ENCODE results near the gene PAN2.
A peak's percentile ranks its signal among the peaks of the same experiment; 100 is the strongest.
"Not testable (repeated sequence)": the region's sequence is repeated elsewhere in the genome, so short reads cannot be mapped to it uniquely, and the experiment has no call there.

The PAN2 gene

GRCh38 chr12:56346675-56347074 lies 12.9 kb upstream of the PAN2 start:
- no peak for DNase-seq

DNA sequence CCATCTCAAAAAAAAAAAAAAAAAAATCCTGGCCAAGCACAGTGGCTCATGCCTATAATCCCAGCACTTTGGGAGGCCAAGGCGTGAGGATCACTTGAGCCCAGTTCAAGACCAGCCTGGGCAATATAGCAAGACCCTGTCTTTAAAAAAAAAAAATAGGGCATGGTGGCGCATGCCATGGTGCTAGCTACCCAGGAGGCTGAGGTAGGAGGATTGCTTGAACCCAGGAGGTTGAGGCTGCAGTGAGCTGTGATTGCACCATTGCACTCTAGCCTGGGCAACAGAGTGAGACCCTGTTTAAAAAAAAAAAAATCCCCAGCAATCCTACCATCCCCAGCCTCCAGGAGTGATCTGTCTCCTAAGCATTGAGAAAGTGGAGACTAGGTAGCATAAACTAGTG lies 8.5 kb upstream of the PAN2 start:
- DNase-seq = not testable (repeated sequence)

DNA sequence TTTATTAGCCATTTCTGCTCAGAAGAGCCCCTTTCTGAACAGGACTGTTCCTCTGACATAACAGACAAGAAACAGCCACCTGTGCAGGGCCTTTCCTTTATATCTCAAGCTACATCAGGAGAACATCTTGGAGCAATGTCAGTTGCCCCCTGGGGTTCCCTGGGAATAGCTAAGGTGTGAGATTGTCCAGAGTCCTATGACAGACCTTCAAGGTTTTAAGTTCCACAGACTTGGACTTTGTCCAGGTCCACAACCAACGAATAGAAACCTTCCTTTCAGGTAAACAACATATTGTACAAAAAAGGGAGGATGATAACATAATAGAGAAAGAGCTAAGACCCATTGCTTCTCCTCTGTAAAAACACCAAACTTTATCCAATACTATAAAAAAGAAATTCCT lies 7.8 kb upstream of the PAN2 start:
- DNase-seq = no peak

DNA sequence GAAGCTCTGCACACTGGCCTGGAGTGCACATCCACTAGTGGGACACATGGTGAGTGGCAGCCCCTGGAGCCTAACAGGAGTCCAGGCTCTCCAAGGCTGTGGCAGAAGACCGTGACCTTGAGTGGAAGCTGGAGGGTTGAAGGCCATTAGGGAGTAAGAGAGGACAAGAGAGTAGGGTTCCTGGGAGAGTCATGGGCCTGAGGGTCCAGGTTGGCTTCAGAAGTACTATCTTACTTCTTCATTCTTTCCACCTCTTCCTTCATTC lies 5.3 kb upstream of the PAN2 start:
- no peak for DNase-seq

DNA sequence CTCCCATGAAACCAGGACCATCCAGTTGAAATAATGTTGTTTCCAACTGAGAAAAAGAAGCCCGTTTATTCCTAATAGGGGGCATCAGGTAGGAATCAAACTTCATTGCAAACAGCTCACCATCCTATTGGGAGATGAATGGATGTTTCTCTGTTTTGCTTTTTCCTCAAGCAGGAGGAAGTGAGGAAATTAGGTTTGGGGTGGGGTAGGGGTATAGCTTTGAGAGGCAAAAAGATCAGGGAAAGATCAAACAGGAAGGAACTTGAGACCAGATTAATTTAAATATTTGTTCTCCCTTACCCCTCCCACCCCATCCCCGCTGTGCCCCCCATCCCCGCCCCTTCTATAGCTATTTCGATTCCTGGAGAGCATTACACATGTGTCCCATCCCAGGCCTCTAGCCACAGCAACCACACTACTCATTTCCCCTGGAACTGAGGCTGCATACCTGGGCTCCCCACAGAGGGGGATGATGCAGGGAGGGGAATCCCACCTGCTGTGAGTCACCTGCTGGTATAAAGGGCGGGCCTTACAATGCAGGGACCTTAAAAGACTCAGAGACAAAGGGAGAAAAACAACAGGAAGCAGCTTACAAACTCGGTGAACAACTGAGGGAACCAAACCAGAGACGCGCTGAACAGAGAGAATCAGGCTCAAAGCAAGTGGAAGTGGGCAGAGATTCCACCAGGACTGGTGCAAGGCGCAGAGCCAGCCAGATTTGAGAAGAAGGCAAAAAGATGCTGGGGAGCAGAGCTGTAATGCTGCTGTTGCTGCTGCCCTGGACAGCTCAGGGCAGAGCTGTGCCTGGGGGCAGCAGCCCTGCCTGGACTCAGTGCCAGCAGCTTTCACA lies 4.7 kb upstream of the PAN2 start, which contains the start of gene IL23A:
IL23A (plus strand) TSS at position 577 of the 850 bp plus-strand sequence; CDS start at position 738, 161 bp downstream.
- DNase-seq = no peak

- no peak for DNase-seq
Measured at GRCh38 chr12:56337753-56338251, 4.0 kb upstream of the PAN2 start.

- DNase-seq = no peak
Measured at GRCh38 chr12:56336361-56337167, 2.8 kb upstream of the PAN2 start.

- not testable (repeated sequence) for DNase-seq
Measured at GRCh38 chr12:56335527-56335926, 1.7 kb upstream of the PAN2 start.

GRCh38 chr12:56334490-56334793 lies 642 bp upstream of the PAN2 start:
- no peak for DNase-seq

DNA sequence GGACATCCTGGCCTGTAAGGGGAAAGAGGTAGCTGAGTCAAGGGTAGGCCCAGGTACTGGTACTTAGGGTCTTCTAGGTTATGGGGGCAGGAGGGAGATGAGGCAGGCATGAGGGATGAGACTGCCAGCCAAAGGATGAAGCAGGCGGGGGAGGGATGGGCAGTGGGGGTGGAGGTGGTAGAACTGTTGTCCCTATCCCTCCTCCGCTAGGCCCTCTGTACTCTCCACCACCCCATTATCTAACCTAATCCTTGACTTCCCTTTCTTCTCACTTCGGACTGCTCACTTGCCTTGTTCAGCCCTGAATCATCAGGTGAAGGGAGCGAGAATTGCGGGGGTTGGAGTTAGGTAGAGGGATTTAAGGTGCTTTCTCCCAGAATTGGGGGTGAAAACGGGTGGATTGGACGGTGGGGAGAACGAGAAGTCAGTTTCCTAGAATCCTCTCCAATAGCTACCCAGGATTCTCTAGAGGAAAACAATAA lies 562 bp downstream of the PAN2 start:
- no peak for DNase-seq

DNA sequence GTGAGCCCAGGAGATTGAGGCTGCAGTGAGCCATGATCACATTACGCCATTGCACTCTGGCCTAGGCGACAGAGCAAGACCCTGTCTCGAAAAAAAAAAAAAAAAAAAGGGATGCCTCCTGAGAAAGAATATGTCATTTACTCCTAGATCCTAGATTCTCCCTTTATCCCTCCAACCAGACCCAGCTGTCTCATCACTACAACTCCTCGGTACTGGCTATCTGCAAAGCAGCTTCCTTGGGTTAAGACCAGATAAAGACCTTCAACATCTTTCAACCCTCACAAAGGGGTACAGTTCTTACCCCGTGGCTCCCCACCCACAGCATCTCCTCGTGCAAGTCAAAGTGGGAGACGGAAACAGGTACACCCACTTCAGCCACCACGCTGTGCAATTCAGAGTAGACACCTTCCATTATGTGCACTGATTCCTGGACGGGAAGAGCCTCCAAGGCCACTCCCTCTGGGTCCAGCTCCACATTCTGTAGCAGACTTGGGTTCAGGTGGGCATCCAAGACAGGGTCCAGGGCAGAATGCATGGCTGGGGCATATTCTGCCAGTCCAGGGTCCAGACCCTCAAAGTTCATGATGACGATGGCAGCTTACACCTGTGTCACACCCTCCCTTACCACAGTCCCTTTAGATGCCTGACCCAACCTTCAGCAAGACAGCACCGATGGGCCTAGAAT lies 1.1 kb downstream of the PAN2 start:
- no peak for DNase-seq

DNA sequence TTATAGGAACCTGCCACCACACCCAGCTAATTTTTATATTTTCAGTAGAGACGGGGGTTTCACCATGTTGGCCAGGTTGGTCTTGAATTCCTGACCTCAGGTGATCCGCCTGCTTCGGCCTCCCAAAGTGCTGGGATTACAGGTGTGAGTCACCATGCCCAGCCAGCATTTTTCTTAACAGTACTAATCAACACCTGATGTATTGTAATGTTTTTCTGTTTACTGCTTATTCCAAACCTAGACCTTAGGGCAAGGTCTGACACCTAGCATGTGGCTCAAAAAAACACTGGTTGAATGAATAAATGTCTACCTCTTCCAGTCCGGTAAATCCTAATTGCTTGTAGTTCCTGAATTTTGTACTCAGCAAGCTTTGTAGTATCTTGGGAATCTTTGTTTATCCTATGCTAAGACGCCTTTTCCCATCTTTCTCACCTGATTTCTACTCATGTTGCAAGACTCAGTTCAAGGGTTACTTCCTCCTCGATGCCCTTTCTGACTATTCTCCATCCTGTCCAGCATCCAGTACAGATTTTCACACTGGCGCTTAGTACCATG lies 2.8 kb downstream of the PAN2 start:
- no peak for DNase-seq

- DNase-seq = no peak
Measured at GRCh38 chr12:56326533-56326932, 7.3 kb downstream of the PAN2 start.

DNA sequence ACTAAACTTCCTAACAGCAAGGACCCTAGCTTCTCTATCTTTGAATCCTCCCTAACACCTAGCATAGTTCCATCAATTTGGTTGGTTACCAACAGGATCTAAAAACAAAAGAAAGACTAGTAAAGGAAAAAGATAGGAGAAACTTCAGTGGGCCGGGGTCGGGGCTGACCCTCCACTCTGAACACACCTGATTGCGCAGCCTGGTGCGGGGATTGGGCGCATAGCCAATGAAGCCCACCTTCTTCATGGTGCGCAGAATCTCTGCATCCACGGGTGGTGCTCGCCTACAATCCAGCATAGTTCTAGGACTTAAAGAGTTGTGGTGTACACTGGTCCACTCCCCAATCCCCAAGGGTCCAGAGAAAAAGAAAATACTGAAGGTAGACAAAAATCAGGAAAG lies 7.7 kb downstream of the PAN2 start:
- DNase-seq = no peak

- no peak for DNase-seq
Measured at GRCh38 chr12:56324206-56324605, 9.6 kb downstream of the PAN2 start.

DNA sequence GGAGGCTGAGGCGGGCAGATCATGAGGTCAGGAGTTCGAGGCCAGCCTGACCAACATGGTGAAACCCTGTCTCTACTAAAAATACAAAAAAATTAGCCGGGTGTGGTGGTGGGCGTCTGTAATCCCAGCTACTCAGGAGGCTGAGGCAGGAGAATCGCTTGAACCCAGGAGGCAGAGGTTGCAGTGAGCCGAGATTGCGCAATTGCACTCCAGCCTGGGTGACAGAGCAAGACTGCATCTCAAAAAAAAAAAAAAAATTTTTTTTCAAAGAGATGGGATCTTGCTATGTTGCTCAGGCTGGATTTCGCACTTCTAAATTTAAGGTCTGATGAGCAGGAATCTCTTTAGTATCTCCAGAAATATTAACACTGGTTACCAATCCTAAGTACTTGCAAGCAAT lies 12.2 kb downstream of the PAN2 start:
- DNase-seq = not testable (repeated sequence)

DNA sequence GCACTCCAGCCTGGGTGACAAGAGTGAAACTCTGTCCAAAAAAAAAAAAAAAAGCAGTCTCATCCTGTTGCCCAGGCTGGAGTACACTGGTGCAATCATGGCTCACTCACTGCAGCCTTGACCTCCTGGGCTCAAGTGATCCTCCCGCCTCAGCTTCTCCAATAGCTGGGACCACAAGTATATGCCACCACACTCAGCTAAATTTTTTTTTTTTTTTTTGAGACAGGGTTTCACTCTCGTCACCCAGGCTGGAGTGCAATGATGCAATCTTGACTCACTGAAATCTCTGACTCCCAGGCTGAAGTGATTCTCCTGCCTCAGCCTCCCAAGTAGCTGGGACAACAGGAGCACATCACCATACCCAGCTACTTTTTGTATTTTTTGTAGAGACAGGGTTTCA lies 12.8 kb downstream of the PAN2 start:
- no peak for DNase-seq

- no peak for DNase-seq
Measured at GRCh38 chr12:56317675-56318074, 16.1 kb downstream of the PAN2 start.

DNA sequence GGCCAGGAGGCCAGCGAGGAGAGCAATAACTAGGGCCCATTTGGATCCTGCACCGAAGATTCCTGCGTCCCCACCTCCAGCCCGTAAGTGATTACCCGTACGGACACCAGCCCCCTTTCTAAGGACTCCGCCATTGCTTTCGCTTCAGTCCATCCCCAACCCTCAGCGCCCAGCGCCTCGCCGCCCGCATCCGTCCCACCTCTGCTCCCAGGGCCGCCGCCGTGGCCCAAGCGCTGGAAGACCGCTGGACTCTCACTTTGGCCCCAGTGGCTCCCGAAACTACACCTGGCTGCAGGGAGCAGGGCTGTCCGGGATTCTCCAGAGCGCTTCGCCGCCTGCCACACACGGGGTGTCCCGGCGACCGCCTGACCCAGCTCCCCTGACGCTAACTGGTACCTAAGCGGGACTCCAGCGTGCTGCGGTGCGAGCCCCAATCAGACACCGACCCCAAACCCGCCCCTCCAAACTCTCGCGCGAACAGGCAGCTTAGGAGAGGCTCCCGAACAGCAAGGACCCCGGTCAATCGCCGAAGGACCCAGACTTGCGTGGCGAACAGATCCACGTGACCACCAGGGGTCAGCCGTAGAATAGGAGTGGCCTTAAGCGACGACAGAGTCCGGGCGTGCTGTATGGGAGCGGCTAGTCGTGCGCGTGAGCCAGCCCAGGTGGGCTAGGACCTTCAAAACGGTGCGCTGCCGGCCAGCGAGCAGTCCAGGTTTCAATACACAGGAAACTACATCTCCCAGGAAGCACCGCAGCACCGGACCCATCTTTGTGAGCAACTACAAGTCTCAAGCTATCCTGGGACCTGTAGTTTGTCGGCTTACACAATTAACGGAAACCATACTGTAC lies 18.0 kb downstream of the PAN2 start, which contains the start of gene CNPY2:
CNPY2 (minus strand) TSS at position 367 of the 852 bp plus-strand sequence. CDS start 771 bp downstream, outside the sequence.
- DNase-seq = peak; percentile 99

- DNase-seq = peak; percentile 35
Measured at GRCh38 chr12:56315249-56315621, 18.6 kb downstream of the PAN2 start.

DNA sequence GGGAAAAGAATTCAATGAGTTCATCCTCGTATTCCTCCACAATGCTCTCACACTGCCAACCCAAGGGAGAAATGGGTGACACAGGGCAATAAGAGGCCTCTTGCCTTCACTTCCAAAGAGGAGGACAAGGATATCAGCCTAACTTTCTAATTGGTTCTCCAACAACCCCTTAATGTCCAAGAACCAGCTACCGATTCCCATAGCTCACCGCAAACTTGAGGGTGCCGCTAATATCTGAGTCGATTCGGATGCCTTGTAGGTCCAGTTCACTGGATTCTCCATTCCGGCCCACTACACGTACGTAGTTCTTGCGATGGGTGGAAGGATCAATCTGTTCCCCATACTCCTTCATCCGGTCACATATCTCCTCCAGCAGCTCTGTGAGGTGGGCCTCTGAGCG lies 22.8 kb downstream of the PAN2 start:
- DNase-seq = no peak

DNA sequence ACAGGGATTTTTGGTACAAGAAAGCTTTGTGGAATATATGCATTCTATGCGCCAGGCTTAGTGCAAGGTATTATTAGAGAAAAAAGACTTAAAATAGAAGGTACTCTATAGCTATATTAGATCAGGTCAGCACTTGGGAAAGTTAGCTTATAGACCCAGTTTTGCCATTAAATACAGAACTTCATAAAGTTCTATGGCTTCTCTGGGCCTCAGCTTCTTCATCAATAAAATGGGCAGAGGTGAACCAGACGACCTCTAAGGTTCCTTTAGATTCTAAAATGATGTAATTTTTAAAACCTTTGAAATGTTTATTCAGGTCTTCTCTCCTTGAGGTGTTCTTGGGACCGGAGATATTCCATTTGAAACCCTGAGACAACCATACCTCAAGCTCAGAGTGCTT lies 25.1 kb downstream of the PAN2 start:
- DNase-seq = no peak
